Right lobe of liver (tissue), 4 donors: Measurements from ENCODE around the gene GATA3.

Experiments
- POLR2A ChIP-seq: fragments of 450-650 bp; IDR thresholded peaks from one replicate; pipeline ENCODE4 v1.6.1; 2017; ENCODE audit warnings: antibody characterized with exemption, mild to moderate bottlenecking
- TF ChIP-seq, protein P1 (sequence below), 4 donors: fragments of 200-600 bp in 3 of 4; fragments of 450-650 bp in 1 of 4; IDR thresholded peaks; one replicate each; pipeline versions ENCODE4 v1.5.1 to v1.8.0; 2016 to 2022; ENCODE audit warnings: antibody characterized with exemption in 4 of 4, mild to moderate bottlenecking in 2 of 4
- donor health status: DM: no; HTN: no; CAD: no.
- donor health status: DM: no; HTN: no; CAD: no.
- donor health status: DM: no; HTN: yes; CAD: no.

DNA sequence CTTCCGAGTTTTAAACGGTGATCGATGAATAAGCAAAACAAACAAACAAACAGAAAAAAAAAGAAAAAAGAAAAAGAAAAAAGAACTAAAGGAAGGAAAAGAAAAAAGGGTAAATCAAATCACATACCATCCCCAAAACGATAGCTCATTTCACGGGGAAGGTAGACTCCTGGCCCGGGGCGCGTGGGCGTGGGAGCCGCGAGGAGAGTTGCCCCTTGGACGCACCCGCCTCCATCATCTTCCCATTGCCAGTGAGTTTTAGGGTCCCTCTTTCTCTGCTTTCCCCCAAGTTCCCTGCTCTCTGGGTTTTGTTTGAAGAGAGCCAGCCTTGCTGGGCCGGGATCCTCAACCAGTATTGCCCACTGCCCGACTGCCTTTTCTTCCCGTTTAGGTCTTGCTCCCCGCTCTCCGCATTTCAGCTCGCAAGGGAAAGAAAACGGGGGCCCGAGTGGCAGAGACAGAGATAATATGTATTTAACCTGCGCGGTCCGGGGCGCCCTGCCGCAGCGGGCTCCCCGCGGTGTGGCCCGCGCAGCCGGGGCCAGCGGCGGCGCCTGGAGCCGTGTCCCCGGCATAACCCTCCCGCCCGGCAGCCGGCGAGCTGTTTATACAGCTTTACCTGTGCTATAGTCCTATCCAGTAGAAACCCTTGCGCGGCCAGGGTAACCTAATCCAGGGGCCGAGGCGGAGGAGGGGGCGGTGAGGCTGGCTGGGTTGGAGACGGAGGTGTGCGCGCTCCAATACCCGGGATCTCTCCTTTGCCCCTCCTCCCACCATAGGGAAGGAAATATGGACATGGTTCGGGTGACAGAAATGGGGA, 5.2 kb upstream of the GATA3 start:
- TF ChIP-seq, protein P1, sequence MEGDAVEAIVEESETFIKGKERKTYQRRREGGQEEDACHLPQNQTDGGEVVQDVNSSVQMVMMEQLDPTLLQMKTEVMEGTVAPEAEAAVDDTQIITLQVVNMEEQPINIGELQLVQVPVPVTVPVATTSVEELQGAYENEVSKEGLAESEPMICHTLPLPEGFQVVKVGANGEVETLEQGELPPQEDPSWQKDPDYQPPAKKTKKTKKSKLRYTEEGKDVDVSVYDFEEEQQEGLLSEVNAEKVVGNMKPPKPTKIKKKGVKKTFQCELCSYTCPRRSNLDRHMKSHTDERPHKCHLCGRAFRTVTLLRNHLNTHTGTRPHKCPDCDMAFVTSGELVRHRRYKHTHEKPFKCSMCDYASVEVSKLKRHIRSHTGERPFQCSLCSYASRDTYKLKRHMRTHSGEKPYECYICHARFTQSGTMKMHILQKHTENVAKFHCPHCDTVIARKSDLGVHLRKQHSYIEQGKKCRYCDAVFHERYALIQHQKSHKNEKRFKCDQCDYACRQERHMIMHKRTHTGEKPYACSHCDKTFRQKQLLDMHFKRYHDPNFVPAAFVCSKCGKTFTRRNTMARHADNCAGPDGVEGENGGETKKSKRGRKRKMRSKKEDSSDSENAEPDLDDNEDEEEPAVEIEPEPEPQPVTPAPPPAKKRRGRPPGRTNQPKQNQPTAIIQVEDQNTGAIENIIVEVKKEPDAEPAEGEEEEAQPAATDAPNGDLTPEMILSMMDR (IDR thresholded peaks at IDR 0.05): no peak
- no peak for TF ChIP-seq POLR2A
